HG02588 (cell line): ENCODE data around the gene VASH1.
"Not testable (repeated sequence)": the region's sequence is repeated elsewhere in the genome, so short reads cannot be mapped to it uniquely, and the experiment has no call there.

Experiments used
- ATAC-seq: cut with Tn5 transposase; IDR thresholded peaks from one replicate; pipeline ENCODE4 v1.9.1; 2021; ENCODE audit warnings: mild to moderate bottlenecking, moderate library complexity; ENCODE audit not compliant: unreplicated experiment

Gene VASH1

DNA sequence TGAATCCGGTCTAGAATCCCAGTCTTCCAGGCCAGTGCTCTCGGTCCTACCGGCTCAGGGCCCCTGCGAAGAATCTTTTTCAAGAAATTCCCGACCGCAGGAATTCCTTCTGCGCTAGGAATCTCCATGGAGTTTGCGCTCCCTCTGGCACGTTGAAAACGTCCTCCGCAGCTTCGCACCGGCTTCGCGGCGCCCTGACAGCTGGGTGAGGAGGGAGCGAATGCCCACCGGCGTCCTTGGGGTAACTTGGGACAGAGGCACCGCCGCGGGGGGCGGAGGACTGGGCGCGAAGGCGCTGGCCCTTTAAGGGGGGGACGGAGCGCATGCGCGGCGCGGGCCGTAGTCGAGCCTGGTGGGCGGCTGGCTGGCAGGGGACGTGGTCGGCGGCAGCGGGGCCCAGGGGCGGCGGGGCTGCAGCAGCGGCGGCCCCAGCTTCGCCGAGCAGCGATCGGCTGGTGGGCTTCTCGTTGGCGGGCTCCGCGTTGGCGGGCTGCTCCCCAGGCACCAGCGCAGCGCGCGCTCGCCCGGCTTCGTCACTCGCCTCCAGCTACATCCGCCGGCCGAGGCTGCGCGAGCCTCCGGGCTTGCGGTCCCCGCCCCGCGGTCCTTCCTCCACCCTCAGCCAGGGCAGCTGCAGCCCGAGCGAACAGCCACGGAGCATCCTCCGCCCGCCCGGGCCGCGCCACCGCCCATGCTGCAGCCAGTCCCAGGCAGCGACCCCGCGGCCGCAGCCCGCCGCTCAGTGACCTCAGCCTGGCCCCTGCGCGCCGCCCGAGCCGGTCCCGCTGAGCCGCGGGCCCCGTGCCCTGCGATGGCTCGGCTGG is at the start of gene VASH1:
Gene VASH1 (plus strand): TSS at position 333 of the 824 bp plus-strand sequence. CDS start 1,354 bp downstream, outside the sequence.
- ATAC-seq, result peak; percentile 72

DNA sequence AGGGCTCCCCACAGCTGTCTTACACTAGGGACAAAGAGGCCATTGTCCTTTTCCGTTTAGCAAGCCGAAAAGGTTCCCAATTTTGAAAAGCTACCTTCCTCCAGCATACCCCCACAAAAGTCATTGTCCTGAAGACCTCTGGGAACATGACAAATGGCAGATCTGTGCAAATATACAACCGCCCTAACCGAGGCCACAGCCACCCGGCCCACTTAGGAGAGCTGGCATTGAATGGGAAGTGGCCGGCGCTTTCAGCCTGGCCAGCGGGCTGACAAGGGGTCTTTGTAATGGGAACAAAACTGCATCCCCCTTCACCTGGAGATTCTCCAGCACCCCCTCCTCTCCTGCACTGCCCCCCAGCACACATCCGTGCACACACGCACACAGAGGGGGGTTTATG is 48.1 kb upstream of the VASH1 start:
- ATAC-seq, result no peak

DNA sequence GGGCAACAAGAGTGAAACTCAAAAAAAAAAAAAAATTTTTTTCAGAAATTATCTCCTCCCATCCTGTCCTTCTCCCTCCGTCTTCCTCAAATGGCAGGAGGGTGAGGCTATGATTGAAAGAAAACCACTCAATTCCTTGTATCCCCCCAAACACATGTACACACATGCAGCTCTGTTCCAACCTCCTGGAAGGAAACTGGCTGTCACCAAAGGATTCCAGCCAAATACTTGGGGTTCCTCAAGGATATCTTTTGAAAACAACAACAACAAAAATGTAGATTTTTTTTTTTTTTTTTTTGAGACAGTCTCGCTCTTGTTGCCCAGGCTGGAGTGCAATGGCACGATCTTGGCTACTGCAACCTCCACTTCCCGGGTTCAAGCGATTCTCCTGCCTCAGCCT is 46.8 kb upstream of the VASH1 start:
- no peak for ATAC-seq

DNA sequence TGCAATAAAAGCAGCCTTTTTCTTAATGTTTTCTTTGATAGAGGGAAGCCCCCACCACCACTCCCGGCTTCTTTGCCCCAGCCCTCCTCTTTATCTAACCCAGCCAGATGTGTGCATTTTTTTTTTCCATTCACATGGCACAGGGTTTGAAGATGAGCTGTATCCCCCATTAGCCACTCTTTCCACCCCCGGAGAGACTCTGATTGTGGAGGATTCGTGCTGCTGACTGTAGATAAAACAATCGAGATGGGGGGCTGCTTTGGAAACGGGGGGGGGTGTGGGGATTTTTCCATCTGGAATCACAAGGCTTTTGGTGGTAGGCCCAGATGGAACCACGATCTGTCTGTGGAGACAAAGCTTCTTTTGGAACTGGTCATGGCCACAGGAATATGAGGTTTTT is 46.2 kb upstream of the VASH1 start:
- no peak for ATAC-seq

DNA sequence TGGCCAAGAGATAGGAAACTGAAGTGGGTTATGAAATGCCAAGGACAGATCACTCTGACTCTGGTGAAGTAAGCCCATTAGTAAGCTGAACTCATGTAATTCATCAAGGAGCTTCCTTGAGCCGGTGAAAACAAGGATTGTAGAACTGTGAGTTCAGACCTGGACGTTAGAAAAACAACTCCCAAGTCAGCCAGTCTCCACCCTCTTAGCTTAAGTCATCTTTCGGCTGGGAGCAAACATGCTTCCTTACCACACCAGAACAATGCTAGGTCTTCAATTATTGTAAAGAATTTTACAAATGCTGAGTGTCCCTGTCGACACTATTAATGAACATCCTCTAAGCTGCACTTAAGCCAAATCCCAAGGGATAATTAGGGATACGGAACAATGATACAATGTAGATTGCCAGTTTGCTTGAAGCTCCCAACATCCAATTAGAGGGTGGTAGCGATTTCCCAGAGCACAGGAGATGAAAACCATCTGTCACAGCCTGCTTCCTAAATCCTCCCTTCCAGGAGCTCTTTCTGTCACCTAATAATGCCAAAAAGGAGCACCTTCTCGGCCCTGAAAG is 45.7 kb upstream of the VASH1 start:
- no peak for ATAC-seq

DNA sequence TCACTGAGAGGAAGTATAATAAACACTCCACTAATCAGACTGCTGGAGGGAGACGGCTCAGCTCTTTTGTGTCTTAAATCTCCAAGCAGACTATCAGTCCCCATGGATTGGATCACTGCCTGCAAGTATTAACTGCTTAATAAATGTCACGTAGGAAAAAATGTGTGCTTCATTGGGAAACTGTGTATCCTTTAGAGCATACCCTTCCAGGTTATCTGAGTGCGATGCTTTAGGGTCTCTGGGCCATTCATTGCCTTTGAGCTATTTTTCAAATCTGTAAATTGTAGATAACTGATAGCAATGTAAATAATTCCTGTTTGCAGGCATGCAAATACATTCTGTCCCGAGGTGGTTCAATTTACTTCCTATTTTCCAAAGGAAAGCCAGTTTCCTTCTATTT is 45.0 kb upstream of the VASH1 start:
- no peak for ATAC-seq

DNA sequence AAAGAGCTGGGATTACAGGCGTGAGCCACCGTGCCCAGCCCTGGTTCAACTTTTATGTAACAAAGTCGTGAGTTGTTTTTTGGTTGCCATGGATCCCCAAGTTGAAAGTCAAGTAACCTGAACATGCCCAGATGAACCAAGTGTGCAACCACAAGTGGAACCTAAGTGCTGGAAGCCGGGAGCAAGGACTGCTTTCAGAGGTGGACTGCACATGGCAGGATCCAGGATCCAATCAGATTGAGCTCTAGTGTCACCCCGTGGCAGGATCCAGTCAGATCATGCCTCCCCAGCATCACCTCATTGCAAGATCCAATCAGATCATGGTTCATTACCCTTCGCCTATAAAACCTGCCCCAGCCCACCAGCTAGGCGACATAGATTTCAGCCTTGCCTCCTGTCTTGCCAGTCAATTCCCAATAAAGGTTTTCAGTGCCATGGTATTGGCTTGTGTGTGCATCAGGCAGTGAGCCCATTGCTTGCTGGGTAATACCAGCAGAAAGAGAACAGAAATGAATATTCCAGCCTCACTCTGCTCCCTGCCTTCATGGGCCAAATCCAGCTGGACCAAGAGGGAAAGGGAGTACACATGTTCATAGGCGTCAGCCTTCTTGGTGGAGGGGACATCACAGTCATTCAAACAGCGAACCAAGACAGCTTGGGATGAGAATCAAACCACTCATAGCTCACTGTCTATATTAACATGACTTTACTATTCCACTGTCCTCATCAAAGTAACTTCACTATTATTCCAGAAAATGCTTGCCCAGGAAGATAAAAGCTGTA is 43.6 kb upstream of the VASH1 start:
- no peak for ATAC-seq

DNA sequence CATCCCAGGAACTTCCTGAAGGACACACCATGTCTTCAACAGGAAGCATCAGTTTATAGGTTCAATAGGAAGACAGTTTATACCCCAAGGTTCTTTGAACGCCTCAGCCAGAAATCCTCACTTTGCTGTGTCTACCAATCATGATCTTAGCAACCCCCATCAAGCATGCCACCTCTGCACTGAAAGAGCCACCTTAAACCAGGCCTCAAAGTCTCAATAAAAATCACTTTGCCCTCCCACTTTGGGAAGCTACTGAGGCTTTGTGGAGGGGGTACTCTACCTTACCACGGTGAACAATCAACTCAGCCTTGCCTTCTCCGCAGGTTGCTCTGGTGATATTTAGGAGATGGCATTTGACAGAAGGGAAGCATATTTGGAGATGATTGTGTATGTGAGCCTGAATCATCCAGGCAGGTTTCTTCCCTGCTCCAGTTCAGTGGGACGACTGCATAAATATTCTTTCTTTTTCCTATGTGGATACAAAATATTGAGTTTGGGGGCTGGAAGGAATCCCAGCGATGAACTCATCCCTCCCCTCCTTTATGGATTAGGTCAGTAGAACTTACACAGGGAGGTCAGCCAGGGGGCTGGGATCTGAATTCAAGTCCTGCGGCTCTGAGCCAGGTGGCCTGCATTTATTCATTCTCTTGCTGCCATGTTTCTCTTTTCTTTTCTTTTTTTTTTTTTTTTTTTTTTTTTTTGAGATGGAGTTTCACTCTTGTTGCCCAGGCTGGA is 42.8 kb upstream of the VASH1 start:
- ATAC-seq, result no peak

DNA sequence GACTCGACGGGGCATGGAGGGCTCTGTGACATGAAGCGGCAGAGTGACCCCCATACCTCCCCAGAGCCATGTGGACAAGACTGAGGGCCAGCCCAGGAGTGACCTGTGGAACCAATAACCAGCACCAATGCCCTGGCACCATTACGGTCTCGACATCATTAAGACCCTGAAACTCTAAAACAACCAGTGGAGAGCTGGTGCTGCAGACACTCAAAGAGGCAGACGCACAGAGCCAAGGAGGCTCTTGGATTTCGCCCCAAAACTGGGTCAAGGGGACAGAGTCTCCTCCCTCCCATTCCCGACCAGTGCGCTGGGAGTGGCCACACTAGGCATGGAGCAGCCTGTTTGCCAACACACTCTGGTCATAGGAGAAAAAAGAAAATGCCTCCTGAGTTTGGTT is 41.6 kb upstream of the VASH1 start:
- no peak for ATAC-seq

DNA sequence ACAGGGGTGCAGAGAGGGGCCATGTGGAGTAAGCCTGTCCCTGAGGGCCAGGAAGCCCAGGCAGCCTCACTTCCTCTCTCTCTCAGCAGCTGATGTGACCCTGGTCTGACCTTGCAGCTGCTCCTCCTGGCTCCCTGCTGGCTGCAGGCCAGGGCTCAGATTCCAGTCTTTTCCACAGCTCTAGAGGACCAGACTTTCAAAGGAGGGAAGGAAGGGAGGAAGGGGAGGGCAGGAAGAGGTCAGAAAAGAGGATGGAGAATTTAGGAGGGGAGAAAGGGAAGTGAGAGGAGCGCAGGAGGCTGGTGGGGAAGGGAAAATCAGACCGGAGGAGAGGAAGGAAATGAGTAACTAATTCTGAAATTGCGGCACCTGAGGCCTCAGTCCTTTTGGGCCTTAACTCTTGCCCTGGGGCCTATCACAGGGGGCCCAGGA is 40.9 kb upstream of the VASH1 start:
- peak; percentile 59 for ATAC-seq

DNA sequence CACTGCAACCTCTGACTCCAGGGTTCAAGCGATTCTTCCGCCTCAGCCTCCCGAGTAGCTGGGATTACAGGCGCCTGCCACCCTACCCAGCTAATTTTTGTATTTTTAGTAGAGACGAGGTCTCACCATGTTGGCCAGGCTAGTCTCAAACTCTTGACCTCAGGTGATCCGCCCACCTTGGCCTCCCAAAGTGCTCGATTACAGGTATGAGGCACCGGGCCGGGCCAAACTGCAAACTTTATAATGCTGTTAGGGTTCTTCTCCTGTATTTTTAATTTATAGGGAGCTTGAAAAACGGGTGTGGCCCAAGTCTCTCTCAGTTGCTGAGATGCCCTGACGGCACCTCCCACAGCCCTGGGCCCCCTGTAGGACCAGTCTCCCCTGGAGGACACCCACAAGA is 39.8 kb upstream of the VASH1 start:
- ATAC-seq, result not testable (repeated sequence)

DNA sequence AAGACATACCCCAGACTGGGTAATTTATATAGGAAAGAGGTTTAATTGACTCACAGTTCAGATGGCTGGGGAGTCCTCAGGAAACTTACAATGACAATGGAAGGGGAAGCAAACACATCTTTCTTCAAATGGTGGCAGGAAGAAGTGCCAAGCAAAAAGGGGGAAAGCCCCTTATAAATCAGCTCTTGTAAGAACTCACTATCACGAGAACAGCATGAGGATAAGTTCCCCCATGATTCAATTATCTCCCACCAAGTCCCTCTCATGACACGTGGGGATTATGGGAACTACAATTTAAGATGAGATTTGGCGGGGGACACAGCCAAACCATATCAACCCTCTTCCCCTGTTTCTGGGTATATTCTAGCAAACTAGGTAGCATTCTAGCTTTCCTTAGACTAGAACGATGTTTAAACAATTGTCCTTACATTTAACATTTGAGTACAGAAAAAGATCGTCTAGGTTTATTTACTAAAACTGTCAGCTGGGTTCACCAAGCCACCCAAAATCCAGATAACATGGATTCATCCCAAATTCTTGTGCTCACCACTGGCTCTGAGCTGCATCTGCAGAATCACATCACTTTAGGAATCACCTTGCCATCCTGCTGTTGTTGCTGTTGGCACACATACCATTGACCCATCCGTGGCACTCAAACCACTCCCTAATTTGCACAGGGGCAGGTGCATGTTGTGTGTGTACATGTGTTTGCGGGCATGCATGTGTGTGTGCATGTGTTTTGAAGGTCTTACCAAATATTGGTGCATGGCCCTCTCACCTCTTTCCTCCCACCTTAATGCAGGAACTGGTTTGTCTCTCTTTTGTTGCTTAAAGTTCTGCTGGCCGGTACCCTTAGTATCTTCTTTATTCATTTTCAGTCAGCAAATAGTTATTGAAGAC is 36.4 kb upstream of the VASH1 start:
- ATAC-seq, result no peak

DNA sequence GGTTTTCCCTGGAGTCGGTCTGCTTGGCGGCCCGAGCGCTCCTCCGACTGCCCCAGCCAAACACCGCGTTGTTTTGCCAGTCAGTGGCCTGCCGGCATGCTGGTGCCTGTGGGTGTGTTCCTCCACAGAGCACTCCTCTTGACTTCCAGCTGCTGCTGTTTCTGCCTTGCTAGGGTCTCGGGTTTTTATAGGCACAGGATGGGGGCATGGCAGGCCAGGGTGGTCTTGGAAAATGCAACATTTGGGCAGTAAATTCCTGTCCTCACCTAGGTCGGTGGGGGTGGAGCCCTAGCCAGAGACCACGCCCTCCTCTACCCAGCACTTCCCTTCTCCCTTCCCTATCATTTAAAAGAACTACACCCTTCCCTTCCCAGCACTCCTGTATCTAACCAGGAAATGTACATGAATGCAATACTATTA is 34.7 kb upstream of the VASH1 start:
- ATAC-seq, result no peak

DNA sequence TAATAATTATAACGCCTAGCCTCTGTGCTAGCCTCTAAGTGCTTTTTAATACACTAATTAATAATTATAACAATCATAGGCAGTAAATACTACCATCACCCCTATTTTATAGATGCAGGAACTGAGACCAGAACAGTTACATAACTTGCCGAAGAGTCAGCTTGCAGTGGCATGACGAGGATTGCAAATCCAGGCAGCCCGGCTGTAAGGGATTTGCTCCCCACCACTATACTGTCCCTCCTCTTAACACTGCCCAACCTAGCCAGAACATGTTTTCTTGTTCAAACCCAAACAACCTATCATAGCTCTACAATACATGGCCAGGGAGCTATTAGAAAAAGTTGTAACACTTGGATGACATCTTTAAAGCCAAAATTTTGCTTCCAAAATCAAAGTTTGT is 33.9 kb upstream of the VASH1 start:
- ATAC-seq, result no peak

DNA sequence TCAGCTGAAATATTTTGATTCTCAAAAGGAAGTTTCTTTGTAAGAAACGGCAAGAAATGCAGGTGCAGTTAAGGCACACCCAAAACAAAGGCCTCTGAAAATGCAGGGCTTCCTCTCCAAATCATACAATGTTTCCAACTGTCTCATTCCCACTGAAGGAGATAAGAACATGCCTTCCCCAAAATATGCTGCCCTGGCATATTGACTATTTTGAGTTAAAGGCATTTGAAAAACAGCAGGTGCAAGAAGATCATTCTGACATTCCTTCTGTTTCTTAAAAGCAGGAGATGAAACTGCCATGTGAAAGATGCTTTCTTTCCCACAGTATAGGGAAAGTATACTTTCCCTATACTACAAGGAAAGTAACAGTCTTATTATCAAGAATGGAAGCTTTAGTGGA is 33.4 kb upstream of the VASH1 start:
- ATAC-seq, result no peak

DNA sequence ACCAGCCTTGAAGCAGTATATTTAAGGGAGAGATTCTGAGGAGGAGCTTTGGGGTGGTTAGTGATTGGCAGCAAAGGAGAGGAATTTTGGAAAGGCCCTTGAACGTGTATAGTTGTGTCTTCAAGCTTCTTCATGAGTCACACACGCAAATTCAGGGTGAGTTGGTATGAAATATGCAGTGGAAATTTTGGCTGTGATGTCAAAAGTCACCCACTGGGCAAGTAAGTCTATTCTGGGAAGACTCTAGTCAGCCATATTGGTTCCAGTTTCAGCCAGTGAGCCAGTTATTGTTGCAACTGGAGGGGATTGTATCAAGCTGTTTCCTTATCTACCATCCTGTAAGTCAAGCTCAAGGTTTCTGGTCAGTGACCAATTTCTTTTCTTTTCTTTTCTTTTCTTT is 32.0 kb upstream of the VASH1 start:
- ATAC-seq, result no peak

DNA sequence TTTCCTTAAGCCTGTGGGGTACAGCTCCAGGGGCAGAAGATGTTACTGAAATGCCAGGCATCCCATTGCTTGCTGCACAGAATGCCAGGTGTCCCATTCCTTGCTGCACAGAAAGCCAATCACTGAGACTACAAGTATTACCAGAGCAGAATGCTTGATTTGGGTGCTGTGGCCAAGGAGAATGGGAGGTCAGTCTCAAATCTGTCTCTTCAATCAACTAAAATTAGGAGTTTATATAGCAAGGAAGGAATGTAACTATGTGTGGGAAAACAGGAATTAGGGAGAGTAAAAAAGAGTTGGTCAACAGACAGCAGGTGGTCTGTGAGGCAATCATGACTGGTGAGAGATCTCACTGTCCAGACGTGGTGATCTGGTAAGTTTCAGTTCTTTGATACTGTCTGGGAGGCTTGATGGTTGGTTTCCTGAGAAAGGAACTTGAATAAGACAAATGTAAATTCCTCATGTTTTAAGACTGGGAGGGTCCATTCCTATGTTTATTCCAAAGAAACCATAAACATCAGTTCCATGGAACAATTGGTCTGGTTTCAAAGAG is 31.2 kb upstream of the VASH1 start:
- no peak for ATAC-seq

DNA sequence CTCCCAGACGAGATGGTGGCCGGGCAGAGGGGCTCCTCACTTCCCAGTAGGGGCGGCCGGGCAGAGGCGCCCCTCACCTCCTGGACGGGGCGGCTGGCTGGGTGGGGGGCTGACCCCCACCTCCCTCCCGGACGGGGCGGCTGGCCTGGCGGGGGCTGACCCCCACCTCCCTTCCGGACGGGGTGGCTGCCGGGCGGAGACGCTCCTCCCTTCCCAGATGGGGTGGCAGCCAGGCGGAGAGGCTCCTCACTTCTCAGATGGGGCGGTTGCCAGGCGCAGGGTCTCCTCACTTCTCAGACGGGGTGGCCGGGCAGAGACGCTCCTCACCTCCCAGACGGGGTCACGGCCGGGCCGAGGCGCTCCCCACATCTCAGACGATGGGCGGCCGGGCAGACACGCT is 26.8 kb upstream of the VASH1 start:
- not testable (repeated sequence) for ATAC-seq

DNA sequence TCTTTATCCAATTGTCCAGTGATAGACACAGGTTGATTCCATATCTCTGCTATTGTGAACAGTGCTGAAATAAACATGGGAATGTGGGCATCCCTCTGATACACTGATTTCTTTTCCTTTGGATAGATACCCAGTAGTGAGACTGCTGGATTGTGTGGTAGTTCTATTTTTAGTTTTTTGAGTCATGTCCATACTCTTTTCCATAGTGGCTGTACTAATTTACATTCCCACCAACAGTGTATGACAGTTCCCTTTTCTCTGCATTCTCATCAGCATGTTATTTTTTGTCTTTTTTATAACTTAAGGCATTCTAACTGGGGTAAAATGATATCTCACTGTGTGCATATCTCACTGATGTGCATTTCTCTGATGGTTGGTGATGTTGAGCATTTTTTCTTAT is 24.8 kb upstream of the VASH1 start:
- ATAC-seq, result no peak

DNA sequence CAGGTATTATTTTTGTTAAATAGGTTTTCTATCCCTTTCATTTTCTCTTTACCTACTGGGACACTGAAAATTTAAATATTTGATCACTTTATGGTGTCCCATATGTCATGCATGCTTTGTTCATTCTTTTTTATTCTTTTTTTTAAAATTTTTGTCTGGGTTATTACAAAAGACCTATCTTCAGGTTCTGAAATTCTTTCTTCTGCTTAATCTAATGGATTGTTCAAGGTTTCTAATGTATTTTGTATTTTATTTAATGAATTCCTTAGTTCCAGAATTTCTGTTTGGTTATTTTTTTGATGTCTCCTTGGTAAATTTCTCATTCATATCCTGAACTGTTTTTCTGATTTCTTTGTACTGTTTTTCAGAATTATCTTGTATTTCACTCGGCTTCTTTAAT is 20.2 kb upstream of the VASH1 start:
- ATAC-seq, result no peak
